ENCODE data around the gene MRPL23. TPM values are rescaled to one million over a fixed set of nuclear protein-coding genes. Genes with fewer than 3 reads are reported as not detected.

The MRPL23 gene
- total and polyA plus RNA-seq, 2 experiments from 2014 or later = 54.0 to 54.8 TPM

- Histone ChIP-seq H3K4me1 (ENCODE audit: insufficient read depth) (no peaks in the 10 kb centered on the region), H3K79me2 (no peaks in the 10 kb centered on the region), H3K36me3 (replicated peaks; ENCODE audit: insufficient read depth, low read depth) (no peaks in the 10 kb centered on the region), H3K9me2 (replicated peaks; ENCODE audit: insufficient read depth) (no peaks in the 10 kb centered on the region), H3K4me2 (no peak within 1 kb of the TSS), H4K20me1 (ENCODE audit: insufficient read depth, poor library complexity, severe bottlenecking) (no peaks in the 10 kb centered on the region), H3K27me3 (no peaks in the 10 kb centered on the region), H3K27ac (no peak within 1 kb of the TSS), H3K4me3 (no peak within 1 kb of the TSS), H2AFZ (no peak within 1 kb of the TSS), H3K9me3 (ENCODE audit: low read depth) (no peaks in the 10 kb centered on the region)
- no peak for DNase-seq (ENCODE audit: low spot score)
- TF ChIP-seq EZH2phosphoT487 (IDR thresholded peaks at IDR 0.05; ENCODE audit: low read depth, severe bottlenecking, unreplicated experiment) (no peak), EZH2 (IDR thresholded peaks at IDR 0.05; ENCODE audit: borderline replicate concordance) (no peak), CTCF (IDR thresholded peaks at IDR 0.05; ENCODE audit: poor library complexity) (no peak)
- WGBS (ENCODE audit: low lambda C conversion rate, missing lambda C conversion rate) = no CpG with 5 or more reads among the region's 14 CpGs
Observed at GRCh38 chr11:1997755-1998154, 50.6 kb downstream of the MRPL23 start, which contains the start of gene H19. Gene H19 (minus strand): TSS chr11:1997842.

- no peaks in the 10 kb centered on the region for H3K79me2 ChIP-seq
- DNase-seq (ENCODE audit: low spot score) = no peak
- no peaks in the 10 kb centered on the region for H3K27me3 ChIP-seq
- TF ChIP-seq EZH2phosphoT487 (IDR thresholded peaks at IDR 0.05; ENCODE audit: low read depth, severe bottlenecking, unreplicated experiment) (no peak), EZH2 (IDR thresholded peaks at IDR 0.05; ENCODE audit: borderline replicate concordance) (no peak), CTCF (IDR thresholded peaks at IDR 0.05; ENCODE audit: poor library complexity) (no peak)
- H3K27ac ChIP-seq = no peak overlapping the region
- no peaks in the 10 kb centered on the region for H3K4me1 ChIP-seq (ENCODE audit: insufficient read depth)
- WGBS (ENCODE audit: low lambda C conversion rate, missing lambda C conversion rate) = no CpG with 5 or more reads among the region's 28 CpGs
- H3K4me2 ChIP-seq = no peak overlapping the region
- H4K20me1 ChIP-seq (ENCODE audit: insufficient read depth, poor library complexity, severe bottlenecking) = no peaks in the 10 kb centered on the region
- no peak overlapping the region for H3K4me3 ChIP-seq
- H3K9me2 ChIP-seq (replicated peaks; ENCODE audit: insufficient read depth) = no peaks in the 10 kb centered on the region
- H2AFZ ChIP-seq = no peak overlapping the region
- no peaks in the 10 kb centered on the region for H3K36me3 ChIP-seq (replicated peaks; ENCODE audit: insufficient read depth, low read depth)
- H3K9me3 ChIP-seq (ENCODE audit: low read depth) = no peaks in the 10 kb centered on the region
Observed at GRCh38 chr11:1998290-1998689, 51.2 kb downstream of the MRPL23 start.

GRCh38 chr11:1998861-1999260 lies 51.7 kb downstream of the MRPL23 start:
- no peaks in the 10 kb centered on the region for H3K27me3 ChIP-seq
- no CpG with 5 or more reads among the region's 15 CpGs for WGBS (ENCODE audit: low lambda C conversion rate, missing lambda C conversion rate)
- H3K9me2 ChIP-seq (replicated peaks; ENCODE audit: insufficient read depth) = no peaks in the 10 kb centered on the region
- no peaks in the 10 kb centered on the region for H3K79me2 ChIP-seq
- no peaks in the 10 kb centered on the region for H4K20me1 ChIP-seq (ENCODE audit: insufficient read depth, poor library complexity, severe bottlenecking)
- no peak overlapping the region for H3K4me3 ChIP-seq
- H3K4me2 ChIP-seq = no peak overlapping the region
- no peak for DNase-seq (ENCODE audit: low spot score)
- H3K27ac ChIP-seq = no peak overlapping the region
- no peak overlapping the region for H2AFZ ChIP-seq
- no peaks in the 10 kb centered on the region for H3K36me3 ChIP-seq (replicated peaks; ENCODE audit: insufficient read depth, low read depth)
- no peaks in the 10 kb centered on the region for H3K9me3 ChIP-seq (ENCODE audit: low read depth)
- H3K4me1 ChIP-seq (ENCODE audit: insufficient read depth) = no peaks in the 10 kb centered on the region
- TF ChIP-seq EZH2phosphoT487 (IDR thresholded peaks at IDR 0.05; ENCODE audit: low read depth, severe bottlenecking, unreplicated experiment) (no peak), EZH2 (IDR thresholded peaks at IDR 0.05; ENCODE audit: borderline replicate concordance) (no peak), CTCF (IDR thresholded peaks at IDR 0.05; ENCODE audit: poor library complexity) (no peak)

All from hepatocyte (in vitro differentiated cells).